HCT116 (cell line): ENCODE data around the gene MYBL2. TPM values are rescaled to one million over a fixed set of nuclear protein-coding genes. Genes with fewer than 3 reads are reported as not detected.

Source experiments
- ATAC-seq: fragments of 200-7000 bp; cut with Tn5 transposase; 2 replicates; pipeline ENCODE4 v1.9.1; 2020; ENCODE audit warnings: mild to moderate bottlenecking, moderate library complexity
- BruUV-seq: library from RNA; stranded (reverse); fragments of 400-500 nt; replicated peaks from 2 replicates; lab custom pipeline; 2021; lab: Mats Ljungman, UMichigan
- CTCF ChIA-PET: fragments of 300-600 bp; sonication (Branson Sonifier 250); formaldehyde crosslinking; loops from one replicate; lab custom pipeline; 2021; ENCODE audit warnings: antibody characterized with exemption; lab: Charles Lee
- POLR2A ChIA-PET: fragments of 300-600, 350-600 bp; sonication (Branson Sonifier 250); formaldehyde crosslinking; loops from one replicate; lab custom pipeline; 2021; ENCODE audit warnings: antibody characterized with exemption; lab: Charles Lee
- RAD21 ChIA-PET, 2 experiments: fragments of 300-600 bp; sonication (Branson Sonifier 250); formaldehyde crosslinking; loops; one replicate each; lab custom pipeline; 2023; ENCODE audit warnings: low total read pairs in 2 of 2; ENCODE audit not compliant: uncharacterized antibody in 2 of 2, unreplicated experiment in 2 of 2, low non-redundant PET in 1 of 2; lab: Charles Lee
- DNase-seq: peaks from one replicate; pipeline ENCODE4 v3.0.0-alpha.2; 2010; ENCODE audit warnings: low read depth, low spot score
- H2AFZ ChIP-seq: fragments of 200-600 bp; shearing (Covaris generic), sonication (generic); 2 replicates; pipeline ENCODE4 v1.6.1; 2017; ENCODE audit warnings: low read depth, mixed run types, mixed read lengths, antibody characterized with exemption, low read length; ENCODE audit not compliant: poor library complexity, severe bottlenecking
- H3K27ac ChIP-seq: 2 replicates; pipeline ENCODE4 v1.5.1; 2012; ENCODE audit warnings: low read depth, low read length
- H3K27me3 ChIP-seq: fragments of 200-600 bp; sonication (generic); 2 replicates; pipeline ENCODE4 v1.6.1; 2016; ENCODE audit warnings: mixed run types, low read length, mixed read lengths; ENCODE audit not compliant: insufficient read depth
- H3K36me3 ChIP-seq, 2 experiments: fragments of 200-500 bp in 1 of 2; fragments of 200-600 bp in 1 of 2; sonication (Bioruptor generic) in 1 of 2; sonication (generic) in 1 of 2; 2 replicates each; pipeline versions ENCODE4 v1.5.1 to v1.6.1; 2014 to 2016; ENCODE audit warnings: low read length in 2 of 2, inconsistent platforms in 1 of 2, mixed read lengths in 1 of 2, mixed run types in 1 of 2; ENCODE audit not compliant: insufficient read depth in 2 of 2, control insufficient read depth in 1 of 2
- H3K4me1 ChIP-seq, 2 experiments: fragments of 200-600 bp in 1 of 2; sonication (generic) in 1 of 2; 2 replicates each; pipeline versions ENCODE4 v1.5.1 to v1.6.1; 2012 to 2017; ENCODE audit warnings: low read length in 2 of 2, inconsistent platforms in 1 of 2, mild to moderate bottlenecking in 1 of 2, mixed read lengths in 1 of 2, mixed run types in 1 of 2, moderate library complexity in 1 of 2; ENCODE audit not compliant: insufficient read depth in 2 of 2, control insufficient read depth in 1 of 2
- H3K4me2 ChIP-seq: fragments of 200-600 bp; sonication (generic); 2 replicates; pipeline ENCODE4 v1.6.1; 2017; ENCODE audit warnings: mixed run types, low read length, mixed read lengths
- H3K4me3 ChIP-seq, 2 experiments: fragments of 200-600 bp in 1 of 2; sonication (generic) in 1 of 2; replicated peaks in 1 of 2; 2 replicates each; pipeline ENCODE4 v1.5.1; 2011 to 2016; ENCODE audit warnings: low read length in 2 of 2, control low read depth in 1 of 2, low read depth in 1 of 2, mild to moderate bottlenecking in 1 of 2, mixed read lengths in 1 of 2, mixed run types in 1 of 2
- H3K79me2 ChIP-seq: fragments of 200-600 bp; sonication (generic); 2 replicates; pipeline ENCODE4 v1.6.1; 2017; ENCODE audit warnings: mild to moderate bottlenecking, mixed run types, low read length, moderate library complexity, mixed read lengths; ENCODE audit not compliant: insufficient read depth
- H3K9ac ChIP-seq: fragments of 200-600 bp; sonication (generic); 2 replicates; pipeline ENCODE4 v1.6.1; 2016; ENCODE audit warnings: low read length, mixed read lengths
- H3K9me2 ChIP-seq: fragments of 200-600 bp; sonication (generic), shearing (Covaris generic); 2 replicates; pipeline ENCODE4 v1.6.1; 2017; ENCODE audit warnings: mixed run types, mild to moderate bottlenecking, moderate library complexity; ENCODE audit not compliant: insufficient read depth
- H3K9me3 ChIP-seq, 2 experiments: fragments of 200-500 bp in 1 of 2; fragments of 200-600 bp in 1 of 2; sonication (Bioruptor generic) in 1 of 2; sonication (generic) in 1 of 2; 2 replicates each; pipeline ENCODE4 v1.6.1; 2014 to 2017; ENCODE audit warnings: low read length in 2 of 2, mixed read lengths in 2 of 2, inconsistent platforms in 1 of 2, low read depth in 1 of 2, mild to moderate bottlenecking in 1 of 2, mixed run types in 1 of 2, moderate library complexity in 1 of 2; ENCODE audit not compliant: control insufficient read depth in 1 of 2, insufficient read depth in 1 of 2
- H4K20me1 ChIP-seq: fragments of 200-600 bp; sonication (generic), shearing (Covaris generic); 2 replicates; pipeline ENCODE4 v1.6.1; 2017; ENCODE audit warnings: mixed run types, mild to moderate bottlenecking, moderate library complexity; ENCODE audit not compliant: insufficient read depth
- CBX3 ChIP-seq: IDR thresholded peaks from 2 replicates; pipeline ENCODE4 v1.6.1; 2012; ENCODE audit warnings: low read depth
- CEBPB ChIP-seq: IDR thresholded peaks from 2 replicates; pipeline ENCODE4 v1.6.1; 2012; ENCODE audit warnings: low read depth
- EZH2 ChIP-seq: fragments of 200-600 bp; sonication (generic); IDR thresholded peaks from 2 replicates; pipeline ENCODE4 v1.6.1; 2017; ENCODE audit warnings: antibody characterized with exemption, mixed run types
- POLR2AphosphoS5 ChIP-seq: IDR thresholded peaks from 2 replicates; pipeline ENCODE4 v1.6.1; 2011; ENCODE audit warnings: mild to moderate bottlenecking, low read depth, low read length, moderate library complexity
- RAD21 ChIP-seq: IDR thresholded peaks from 2 replicates; pipeline ENCODE4 v1.6.1; 2012; ENCODE audit warnings: low read depth, mild to moderate bottlenecking
- SP1 ChIP-seq: IDR thresholded peaks from 2 replicates; pipeline ENCODE4 v1.6.1; 2012; ENCODE audit warnings: low read depth
- TCF7L2 ChIP-seq: IDR thresholded peaks from 2 replicates; pipeline ENCODE4 v1.7.0; 2011; ENCODE audit warnings: borderline replicate concordance, inconsistent platforms; ENCODE audit not compliant: insufficient read depth, insufficient read length; ENCODE audit errors: extremely low read depth
- YY1 ChIP-seq: IDR thresholded peaks from 2 replicates; pipeline ENCODE4 v1.6.1; 2011; ENCODE audit warnings: low read length, low read depth, moderate library complexity, mild to moderate bottlenecking; ENCODE audit not compliant: insufficient replicate concordance; ENCODE audit errors: extremely low read depth
- intact Hi-C: fragments of 100-400 bp; cut with micrococcal nuclease; formaldehyde crosslinking; loops from 2 replicates; pipeline ENCODE4 v1.10.0; 2022
- total RNA-seq: library from RNA; stranded (reverse); gene quantifications from one replicate; pipeline ENCODE4 v1.2.1, GENCODE V29; 2021; ENCODE audit not compliant: unreplicated experiment
- TF ChIP-seq, protein P1 (sequence below): IDR thresholded peaks from 2 replicates; pipeline ENCODE4 v1.6.1; 2011; ENCODE audit warnings: mild to moderate bottlenecking, low read length, moderate library complexity; ENCODE audit not compliant: insufficient replicate concordance; ENCODE audit errors: extremely low read depth
- TF ChIP-seq, protein P2 (sequence below): IDR thresholded peaks from 2 replicates; pipeline ENCODE4 v1.6.1; 2012; ENCODE audit warnings: low read depth
- TF ChIP-seq, protein P3 (sequence below), 3 experiments: fragments of 200-600 bp in 1 of 3; sonication (generic) in 1 of 3; IDR thresholded peaks in 2 of 3; conservative IDR thresholded peaks in 1 of 3; 2 replicates each; pipeline ENCODE4 v1.5.1; 2012 to 2017; ENCODE audit warnings: low read depth in 2 of 3, low read length in 2 of 3, antibody characterized with exemption in 1 of 3, borderline replicate concordance in 1 of 3, control low read depth in 1 of 3, mild to moderate bottlenecking in 1 of 3, mixed read lengths in 1 of 3, mixed run types in 1 of 3, moderate library complexity in 1 of 3; ENCODE audit not compliant: insufficient read depth in 1 of 3

MYBL2 gene
- total RNA-seq, 1 experiment from 2014 or later, result 92.1 TPM

DNA sequence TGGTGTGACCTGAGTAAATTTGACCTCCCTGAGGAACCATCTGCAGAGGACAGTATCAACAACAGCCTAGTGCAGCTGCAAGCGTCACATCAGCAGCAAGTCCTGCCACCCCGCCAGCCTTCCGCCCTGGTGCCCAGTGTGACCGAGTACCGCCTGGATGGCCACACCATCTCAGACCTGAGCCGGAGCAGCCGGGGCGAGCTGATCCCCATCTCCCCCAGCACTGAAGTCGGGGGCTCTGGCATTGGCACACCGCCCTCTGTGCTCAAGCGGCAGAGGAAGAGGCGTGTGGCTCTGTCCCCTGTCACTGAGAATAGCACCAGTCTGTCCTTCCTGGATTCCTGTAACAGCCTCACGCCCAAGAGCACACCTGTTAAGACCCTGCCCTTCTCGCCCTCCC, 35.6 kb downstream of the MYBL2 start:
- Histone ChIP-seq H4K20me1 (no peaks in the 10 kb centered on the region), H3K79me2 (peaks cover 16% of the 10 kb centered on the region; the same call in 1 of the 2 replicates), H3K9ac (no peak overlapping the region), H3K9me2 (no peaks in the 10 kb centered on the region), H3K27ac (no peak overlapping the region), H3K27me3 (no peaks in the 10 kb centered on the region), H3K9me3 (no peaks in the 10 kb centered on the region), H3K4me1 (no peaks in the 10 kb centered on the region), H2AFZ (no peak overlapping the region), H3K4me3 (no peak overlapping the region), H3K4me2 (no peak overlapping the region), H3K36me3 (peaks cover 16 to 51% of the 10 kb centered on the region in 2 experiments)
- no peak for TF ChIP-seq POLR2AphosphoS5
- no peak for TF ChIP-seq RAD21
- TF ChIP-seq, protein P1, sequence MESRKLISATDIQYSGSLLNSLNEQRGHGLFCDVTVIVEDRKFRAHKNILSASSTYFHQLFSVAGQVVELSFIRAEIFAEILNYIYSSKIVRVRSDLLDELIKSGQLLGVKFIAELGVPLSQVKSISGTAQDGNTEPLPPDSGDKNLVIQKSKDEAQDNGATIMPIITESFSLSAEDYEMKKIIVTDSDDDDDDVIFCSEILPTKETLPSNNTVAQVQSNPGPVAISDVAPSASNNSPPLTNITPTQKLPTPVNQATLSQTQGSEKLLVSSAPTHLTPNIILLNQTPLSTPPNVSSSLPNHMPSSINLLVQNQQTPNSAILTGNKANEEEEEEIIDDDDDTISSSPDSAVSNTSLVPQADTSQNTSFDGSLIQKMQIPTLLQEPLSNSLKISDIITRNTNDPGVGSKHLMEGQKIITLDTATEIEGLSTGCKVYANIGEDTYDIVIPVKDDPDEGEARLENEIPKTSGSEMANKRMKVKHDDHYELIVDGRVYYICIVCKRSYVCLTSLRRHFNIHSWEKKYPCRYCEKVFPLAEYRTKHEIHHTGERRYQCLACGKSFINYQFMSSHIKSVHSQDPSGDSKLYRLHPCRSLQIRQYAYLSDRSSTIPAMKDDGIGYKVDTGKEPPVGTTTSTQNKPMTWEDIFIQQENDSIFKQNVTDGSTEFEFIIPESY, result no peak
- no peak for TF ChIP-seq CBX3
- no peak for TF ChIP-seq YY1
- TF ChIP-seq SP1, result no peak
- TF ChIP-seq CEBPB, result no peak
- TF ChIP-seq, protein P2, sequence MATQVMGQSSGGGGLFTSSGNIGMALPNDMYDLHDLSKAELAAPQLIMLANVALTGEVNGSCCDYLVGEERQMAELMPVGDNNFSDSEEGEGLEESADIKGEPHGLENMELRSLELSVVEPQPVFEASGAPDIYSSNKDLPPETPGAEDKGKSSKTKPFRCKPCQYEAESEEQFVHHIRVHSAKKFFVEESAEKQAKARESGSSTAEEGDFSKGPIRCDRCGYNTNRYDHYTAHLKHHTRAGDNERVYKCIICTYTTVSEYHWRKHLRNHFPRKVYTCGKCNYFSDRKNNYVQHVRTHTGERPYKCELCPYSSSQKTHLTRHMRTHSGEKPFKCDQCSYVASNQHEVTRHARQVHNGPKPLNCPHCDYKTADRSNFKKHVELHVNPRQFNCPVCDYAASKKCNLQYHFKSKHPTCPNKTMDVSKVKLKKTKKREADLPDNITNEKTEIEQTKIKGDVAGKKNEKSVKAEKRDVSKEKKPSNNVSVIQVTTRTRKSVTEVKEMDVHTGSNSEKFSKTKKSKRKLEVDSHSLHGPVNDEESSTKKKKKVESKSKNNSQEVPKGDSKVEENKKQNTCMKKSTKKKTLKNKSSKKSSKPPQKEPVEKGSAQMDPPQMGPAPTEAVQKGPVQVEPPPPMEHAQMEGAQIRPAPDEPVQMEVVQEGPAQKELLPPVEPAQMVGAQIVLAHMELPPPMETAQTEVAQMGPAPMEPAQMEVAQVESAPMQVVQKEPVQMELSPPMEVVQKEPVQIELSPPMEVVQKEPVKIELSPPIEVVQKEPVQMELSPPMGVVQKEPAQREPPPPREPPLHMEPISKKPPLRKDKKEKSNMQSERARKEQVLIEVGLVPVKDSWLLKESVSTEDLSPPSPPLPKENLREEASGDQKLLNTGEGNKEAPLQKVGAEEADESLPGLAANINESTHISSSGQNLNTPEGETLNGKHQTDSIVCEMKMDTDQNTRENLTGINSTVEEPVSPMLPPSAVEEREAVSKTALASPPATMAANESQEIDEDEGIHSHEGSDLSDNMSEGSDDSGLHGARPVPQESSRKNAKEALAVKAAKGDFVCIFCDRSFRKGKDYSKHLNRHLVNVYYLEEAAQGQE, result no peak
- no peak for TF ChIP-seq EZH2
- TF ChIP-seq TCF7L2, result no peak
- TF ChIP-seq, protein P3, sequence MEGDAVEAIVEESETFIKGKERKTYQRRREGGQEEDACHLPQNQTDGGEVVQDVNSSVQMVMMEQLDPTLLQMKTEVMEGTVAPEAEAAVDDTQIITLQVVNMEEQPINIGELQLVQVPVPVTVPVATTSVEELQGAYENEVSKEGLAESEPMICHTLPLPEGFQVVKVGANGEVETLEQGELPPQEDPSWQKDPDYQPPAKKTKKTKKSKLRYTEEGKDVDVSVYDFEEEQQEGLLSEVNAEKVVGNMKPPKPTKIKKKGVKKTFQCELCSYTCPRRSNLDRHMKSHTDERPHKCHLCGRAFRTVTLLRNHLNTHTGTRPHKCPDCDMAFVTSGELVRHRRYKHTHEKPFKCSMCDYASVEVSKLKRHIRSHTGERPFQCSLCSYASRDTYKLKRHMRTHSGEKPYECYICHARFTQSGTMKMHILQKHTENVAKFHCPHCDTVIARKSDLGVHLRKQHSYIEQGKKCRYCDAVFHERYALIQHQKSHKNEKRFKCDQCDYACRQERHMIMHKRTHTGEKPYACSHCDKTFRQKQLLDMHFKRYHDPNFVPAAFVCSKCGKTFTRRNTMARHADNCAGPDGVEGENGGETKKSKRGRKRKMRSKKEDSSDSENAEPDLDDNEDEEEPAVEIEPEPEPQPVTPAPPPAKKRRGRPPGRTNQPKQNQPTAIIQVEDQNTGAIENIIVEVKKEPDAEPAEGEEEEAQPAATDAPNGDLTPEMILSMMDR (IDR thresholded peaks at IDR 0.05 in 2 of 3, conservative IDR thresholded peaks at IDR 0.05 in 1 of 3; ENCODE audit: borderline replicate concordance in 1 of 3, insufficient read depth in 1 of 3, low read depth in 2 of 3, low read length in 2 of 3), result no peak
- no TSS peak for BruUV-seq
- ATAC-seq (no peak), DNase-seq (no peak)
- ChIA-PET CTCF (no interaction called here), POLR2A (no interaction called here), RAD21 (no interaction called here)
- intact Hi-C loops, result no loop called here
